Cardiac ventricle fibroblast (primary cell): Measurements from ENCODE around the gene NSFL1C. TPM values are rescaled to one million over a fixed set of nuclear protein-coding genes. Genes with fewer than 3 reads are reported as not detected.

ENCODE experiments used
- total RNA-seq: library from RNA; depleted of rRNA; stranded (reverse); fragments of >200 nt; gene quantifications from 2 replicates; pipeline ENCODE4 v1.2.3, GENCODE V29; 2015

NSFL1C gene
- 27.3 and 27.9 TPM in 2 replicates for total RNA-seq

GRCh38 chr20:1466211-1467081, at the start of gene NSFL1C:
Gene NSFL1C, minus strand, starts transcription at chr20:1466849. Its CDS starts 25 bp downstream, at chr20:1466824.

DNA sequence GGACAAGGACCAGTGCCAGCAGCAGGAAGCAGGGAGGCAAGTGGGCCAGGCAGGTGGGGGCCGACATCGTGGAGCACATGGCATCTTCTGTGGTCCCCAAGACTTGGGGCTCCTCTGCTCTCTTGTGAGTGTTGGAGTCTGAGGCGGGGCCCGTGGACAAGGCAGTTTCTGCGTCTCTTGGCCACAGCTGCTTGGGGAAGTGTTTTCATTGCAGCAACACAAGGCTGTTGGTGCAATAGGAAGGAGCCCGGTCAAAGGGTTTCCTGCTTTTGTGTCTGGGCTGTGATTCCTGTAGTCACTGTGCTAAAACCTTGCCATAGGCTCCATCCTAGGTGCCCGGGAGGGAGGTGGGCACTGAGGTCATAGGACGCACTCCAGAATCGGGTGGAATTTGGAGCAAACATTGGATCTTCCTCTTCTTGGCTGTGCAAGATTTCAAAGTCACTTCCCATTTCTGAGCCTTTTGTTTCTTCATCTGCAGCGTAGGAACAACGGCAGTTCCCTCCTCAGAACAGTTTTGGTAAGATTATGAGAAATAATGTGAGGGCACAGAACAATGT, 24.7 kb upstream of the NSFL1C start, which contains the start of gene SIRPB2:
Gene SIRPB2 (minus strand): TSS at position 140 of the 560 bp plus-strand sequence. CDS start 61 bp downstream, at position 79.

GRCh38 chr20:1392693-1393506, 73.7 kb downstream of the NSFL1C start, which contains the start of gene FKBP1A:
Gene FKBP1A, minus strand, starts transcription at chr20:1393054. Its CDS starts 56 bp downstream, at chr20:1392998.

Other genes with a start within 250 kb of the NSFL1C start
- not detected in 2 replicates for gene RAD21L1, start 240.8 kb downstream of the NSFL1C start, total RNA-seq
- gene SNPH, start 200.6 kb downstream of the NSFL1C start, total RNA-seq: 3.4 and 3.9 TPM in 2 replicates
- gene SDCBP2, start 137.7 kb downstream of the NSFL1C start, total RNA-seq: 2.6 and 4.7 TPM in 2 replicates
- 148 and 164 TPM in 2 replicates for gene FKBP1A, start 73.8 kb downstream of the NSFL1C start, total RNA-seq
- not detected in 2 replicates for gene SIRPB2, start 24.6 kb upstream of the NSFL1C start, total RNA-seq
- not detected in 2 replicates for gene SIRPD, start 90.9 kb upstream of the NSFL1C start, total RNA-seq
- 1.5 and 1.7 TPM in 2 replicates for gene SIRPB1, start 153.2 kb upstream of the NSFL1C start, total RNA-seq
- gene SIRPG, start 190.9 kb upstream of the NSFL1C start, total RNA-seq: not detected in 2 replicates